Naive thymus-derived CD4-positive, alpha-beta T cell (primary cell): ENCODE results near the gene NUDT4. TPM values are rescaled to one million over a fixed set of nuclear protein-coding genes. Genes with fewer than 3 reads are reported as not detected.

Experiments
- ATAC-seq: fragments of 150-1000 bp; cut with Tn5 transposase; 2 replicates; pipeline ENCODE4 v1.10.0; 2021; ENCODE audit warnings: mild to moderate bottlenecking, moderate library complexity
- CTCF ChIA-PET: fragments of 350-600 bp; sonication (Branson Sonifier 250); formaldehyde crosslinking; loops from one replicate; lab custom pipeline; 2021; ENCODE audit warnings: antibody characterized with exemption; lab: Charles Lee
- POLR2A ChIA-PET: fragments of 350-600 bp; sonication (Branson Sonifier 250); formaldehyde crosslinking; loops from one replicate; lab custom pipeline; 2021; ENCODE audit warnings: antibody characterized with exemption, inconsistent platforms; lab: Charles Lee
- DNase-seq, 9 donors: peaks; one replicate each; pipeline versions ENCODE4 v3.0.0 to v3.0.0-alpha.2; 2020 to 2022; ENCODE audit warnings: mixed read lengths in 1 of 9
- H3K27ac ChIP-seq: one replicate; pipeline ENCODE4 v1.7.0; 2013; ENCODE audit warnings: mild to moderate bottlenecking, low read depth, low read length, moderate library complexity
- H3K27me3 ChIP-seq, 2 donors: one replicate each; pipeline ENCODE4 v1.7.0; 2013; ENCODE audit warnings: low read length in 2 of 2, mild to moderate bottlenecking in 2 of 2, moderate library complexity in 2 of 2; ENCODE audit not compliant: control insufficient read depth in 2 of 2, insufficient read depth in 2 of 2
- H3K36me3 ChIP-seq, 3 experiments: 1 replicate in 2 of 3; 2 replicates in 1 of 3; pipeline ENCODE4 v1.7.0; 2013; ENCODE audit warnings: low read length in 3 of 3, mild to moderate bottlenecking in 3 of 3, moderate library complexity in 1 of 3; ENCODE audit not compliant: insufficient read depth in 3 of 3, control insufficient read depth in 2 of 3
- H3K4me1 ChIP-seq, 2 donors: one replicate each; pipeline ENCODE4 v1.7.0; 2013; ENCODE audit warnings: low read length in 2 of 2, mild to moderate bottlenecking in 2 of 2, moderate library complexity in 1 of 2; ENCODE audit not compliant: control insufficient read depth in 2 of 2, insufficient read depth in 2 of 2
- H3K4me3 ChIP-seq: 2 replicates; pipeline ENCODE4 v1.7.0; 2013; ENCODE audit warnings: mild to moderate bottlenecking, low read length
- H3K9me3 ChIP-seq, 3 experiments: 1 replicate in 2 of 3; 2 replicates in 1 of 3; pipeline ENCODE4 v1.7.0; 2013; ENCODE audit warnings: low read length in 3 of 3; ENCODE audit not compliant: control insufficient read depth in 2 of 3
- H3K27ac Mint-ChIP-seq, 9 donors: one replicate each; pipeline ENCODE4 v1.8.0; 2020 to 2022; ENCODE audit warnings: mixed read lengths in 9 of 9, mild to moderate bottlenecking in 8 of 9, moderate library complexity in 5 of 9, inconsistent platforms in 2 of 9
- H3K27me3 Mint-ChIP-seq, 5 donors: one replicate each; pipeline ENCODE4 v1.8.0; 2021 to 2022; ENCODE audit warnings: mixed read lengths in 5 of 5, mild to moderate bottlenecking in 1 of 5
- H3K36me3 Mint-ChIP-seq, 5 donors: one replicate each; pipeline ENCODE4 v1.8.0; 2020 to 2022; ENCODE audit warnings: mixed read lengths in 5 of 5, mild to moderate bottlenecking in 3 of 5, inconsistent platforms in 1 of 5
- H3K4me1 Mint-ChIP-seq, 7 donors: one replicate each; pipeline ENCODE4 v1.8.0; 2020 to 2022; ENCODE audit warnings: mixed read lengths in 7 of 7, mild to moderate bottlenecking in 3 of 7, inconsistent platforms in 1 of 7
- H3K4me3 Mint-ChIP-seq, 10 donors: one replicate each; pipeline ENCODE4 v1.8.0; 2020 to 2022; ENCODE audit warnings: mild to moderate bottlenecking in 10 of 10, mixed read lengths in 10 of 10, moderate library complexity in 6 of 10, inconsistent platforms in 2 of 10
- H3K9me3 Mint-ChIP-seq, 11 donors: one replicate each; pipeline ENCODE4 v1.8.0; 2020 to 2022; ENCODE audit warnings: mixed read lengths in 11 of 11, mild to moderate bottlenecking in 4 of 11, inconsistent platforms in 1 of 11, moderate library complexity in 1 of 11
- intact Hi-C, 2 donors: fragments of 100-400 bp; cut with micrococcal nuclease; formaldehyde crosslinking; loops; one replicate each; pipeline ENCODE4 v1.15.1; 2023
- polyA plus RNA-seq, 2 donors: library from polyadenylated mRNA; unstranded; fragments of 300-500 nt; fragmentation: Illumina TruSeq; gene quantifications; one replicate each; pipeline ENCODE4 v1.2.3, GENCODE V29; 2021
- total RNA-seq, 6 experiments: library from RNA in 5 of 6; stranded (reverse) in 5 of 6; gene quantifications; 1 replicate in 5 of 6; 2 replicates in 1 of 6; pipeline ENCODE4 v1.2.3 and lab custom pipeline; 2021 to 2026

NUDT4 gene
- total and polyA plus RNA-seq, 7 experiments from 2014 or later, result 37.1 to 85.1 (median 51.2) TPM

GRCh38 chr12:93402333-93403311, 24.9 kb downstream of the NUDT4 start:
- Mint-ChIP-seq H3K4me1 (peaks cover 0 to 15% (median 4%) of the 10 kb centered on the region in 7 donors), H3K27ac (peak overlapping the region in 5 of 9 donors; percentile 12 to 74 (median 36)), H3K4me3 (no peak overlapping the region), H3K9me3 (peaks cover 0 to 2% (median 0%) of the 10 kb centered on the region in 11 donors), H3K27me3 (no peaks in the 10 kb centered on the region), H3K36me3 (peaks cover 0 to 25% (median 9%) of the 10 kb centered on the region in 5 donors)
- Histone ChIP-seq H3K27ac (no peak overlapping the region), H3K36me3 (peaks cover 5 to 13% (median 11%) of the 10 kb centered on the region in 3 experiments), H3K27me3 (no peaks in the 10 kb centered on the region), H3K4me3 (no peak overlapping the region), H3K9me3 (no peaks in the 10 kb centered on the region), H3K4me1 (no peaks in the 10 kb centered on the region)
- DNase-seq (no peak), ATAC-seq (no peak)
- intact Hi-C loops, result no loop called here
- CTCF ChIA-PET, result interaction anchor here (0.7 to 1.4 kb wide), 2 partner anchors 404 to 415 kb away, joined by 3 to 6 read pairs; no protein-coding TSS in a partner anchor
- POLR2A ChIA-PET, result interaction anchor here (0.6 to 0.7 kb wide), 2 partner anchors 626 to 1261 kb away, joined by 4 to 6 read pairs; no protein-coding TSS in a partner anchor

GRCh38 chr12:93403988-93404803, 26.5 kb downstream of the NUDT4 start:
- intact Hi-C loops, result no loop called here
- ChIA-PET CTCF (interaction anchor here (0.5 to 2.1 kb wide), 3 partner anchors 16 to 574 kb away, joined by 3 to 11 read pairs (median 3); no protein-coding TSS in a partner anchor), POLR2A (no interaction called here)
- H3K9me3 Mint-ChIP-seq, result peaks cover 0 to 2% (median 0%) of the 10 kb centered on the region in 11 donors
- no peak for DNase-seq
- no peak for ATAC-seq
- H3K4me1 ChIP-seq, result no peaks in the 10 kb centered on the region
- no peaks in the 10 kb centered on the region for H3K9me3 ChIP-seq
- H3K4me3 ChIP-seq, result no peak overlapping the region
- H3K27ac Mint-ChIP-seq, result peak overlapping the region in 5 of 9 donors; percentile 9 to 56 (median 31)
- H3K27me3 Mint-ChIP-seq, result no peaks in the 10 kb centered on the region
- peaks cover 3 to 30% (median 11%) of the 10 kb centered on the region in 7 donors for H3K4me1 Mint-ChIP-seq
- no peak overlapping the region for H3K4me3 Mint-ChIP-seq
- no peak overlapping the region for H3K27ac ChIP-seq
- H3K36me3 ChIP-seq, result peaks cover 0 to 10% (median 0%) of the 10 kb centered on the region in 3 experiments
- no peaks in the 10 kb centered on the region for H3K27me3 ChIP-seq
- H3K36me3 Mint-ChIP-seq, result peaks cover 0 to 29% (median 13%) of the 10 kb centered on the region in 5 donors

- H3K36me3 ChIP-seq, result peaks cover 0 to 16% (median 0%) of the 10 kb centered on the region in 3 experiments
- ChIA-PET CTCF (interaction anchor here (0.5 to 2.1 kb wide), 2 partner anchors 15 to 329 kb away, joined by 3 to 11 read pairs; no protein-coding TSS in a partner anchor), POLR2A (interaction anchor here (1.2 kb wide), 2 partner anchors 44 to 476 kb away, joined by 3 read pairs; partner anchors contain the start of gene EEA1)
- intact Hi-C loops, result no loop called here
- H3K27ac ChIP-seq, result no peak overlapping the region
- H3K9me3 ChIP-seq, result no peaks in the 10 kb centered on the region
- Mint-ChIP-seq H3K27me3 (no peaks in the 10 kb centered on the region), H3K4me1 (peaks cover 3 to 30% (median 14%) of the 10 kb centered on the region in 7 donors), H3K27ac (peak overlapping the region; percentile 6 to 64 (median 31)), H3K4me3 (no peak overlapping the region), H3K36me3 (peaks cover 0 to 29% (median 13%) of the 10 kb centered on the region in 5 donors), H3K9me3 (peaks cover 0 to 2% (median 0%) of the 10 kb centered on the region in 11 donors)
- H3K4me3 ChIP-seq, result no peak overlapping the region
- no peaks in the 10 kb centered on the region for H3K4me1 ChIP-seq
- no peak for DNase-seq
- H3K27me3 ChIP-seq, result no peaks in the 10 kb centered on the region
- peak; percentile 46 for ATAC-seq
Observed at GRCh38 chr12:93404961-93405849, 27.5 kb downstream of the NUDT4 start.

GRCh38 chr12:93407054-93407962, 29.6 kb downstream of the NUDT4 start:
- peak overlapping the region in 8 of 9 donors; percentile 15 to 90 (median 38) for H3K27ac Mint-ChIP-seq
- Histone ChIP-seq H3K4me1 (peaks cover 5% of the 10 kb centered on the region in 2 donors), H3K36me3 (peaks cover 0 to 24% (median 0%) of the 10 kb centered on the region in 3 experiments), H3K9me3 (no peaks in the 10 kb centered on the region), H3K4me3 (no peak overlapping the region), H3K27me3 (no peaks in the 10 kb centered on the region), H3K27ac (no peak overlapping the region)
- POLR2A ChIA-PET, result interaction anchor here (1.6 kb wide), 1 partner anchor 29 kb away, joined by 5 read pairs; no protein-coding TSS in a partner anchor
- CTCF ChIA-PET, result no interaction called here
- intact Hi-C loops, result no loop called here
- H3K9me3 Mint-ChIP-seq, result peaks cover 0 to 2% (median 0%) of the 10 kb centered on the region in 11 donors
- ATAC-seq (no peak), DNase-seq (no peak)
- H3K4me1 Mint-ChIP-seq, result peaks cover 17 to 47% (median 34%) of the 10 kb centered on the region in 7 donors
- H3K4me3 Mint-ChIP-seq, result no peak overlapping the region
- peaks cover 3 to 35% (median 15%) of the 10 kb centered on the region in 5 donors for H3K36me3 Mint-ChIP-seq
- H3K27me3 Mint-ChIP-seq, result no peaks in the 10 kb centered on the region

GRCh38 chr12:93407963-93408283, 30.2 kb downstream of the NUDT4 start:
- no peaks in the 10 kb centered on the region for H3K9me3 ChIP-seq
- H3K4me1 ChIP-seq, result peaks cover 5 to 6% of the 10 kb centered on the region in 2 donors
- peaks cover 0 to 24% (median 0%) of the 10 kb centered on the region in 3 experiments for H3K36me3 ChIP-seq
- Mint-ChIP-seq H3K4me3 (no peak overlapping the region), H3K27me3 (no peaks in the 10 kb centered on the region), H3K27ac (peak overlapping the region in 7 of 9 donors; percentile 28 to 90 (median 63)), H3K9me3 (peaks cover 0 to 2% (median 0%) of the 10 kb centered on the region in 11 donors), H3K4me1 (peaks cover 21 to 53% (median 40%) of the 10 kb centered on the region in 7 donors), H3K36me3 (peaks cover 3 to 29% (median 15%) of the 10 kb centered on the region in 5 donors)
- no peaks in the 10 kb centered on the region for H3K27me3 ChIP-seq
- no peak overlapping the region for H3K4me3 ChIP-seq
- no peak for DNase-seq
- ChIA-PET CTCF (interaction anchor here (0.6 to 0.7 kb wide), 2 partner anchors 11 to 648 kb away, joined by 4 to 5 read pairs; no protein-coding TSS in a partner anchor), POLR2A (interaction anchor here (0.6 to 1.6 kb wide), 2 partner anchors 29 kb away, joined by 3 to 5 read pairs; no protein-coding TSS in a partner anchor)
- intact Hi-C loops, result no loop called here
- ATAC-seq, result no peak
- no peak overlapping the region for H3K27ac ChIP-seq
